Right lobe of liver (tissue), 4 donors: ENCODE measurements around the gene MICALL1.

Experiments
- CTCF ChIP-seq, 4 donors: fragments of 200-600 bp in 3 of 4; fragments of 450-650 bp in 1 of 4; IDR thresholded peaks; one replicate each; pipeline versions ENCODE4 v1.5.1 to v1.8.0; 2016 to 2022; ENCODE audit warnings: antibody characterized with exemption in 4 of 4, mild to moderate bottlenecking in 2 of 4
- POLR2A ChIP-seq: fragments of 450-650 bp; IDR thresholded peaks from one replicate; pipeline ENCODE4 v1.6.1; 2017; ENCODE audit warnings: antibody characterized with exemption, mild to moderate bottlenecking
- donor health status: DM: no; HTN: no; CAD: no.
- donor health status: DM: no; HTN: no; CAD: no.
- donor health status: DM: no; HTN: yes; CAD: no.

- no peak for TF ChIP-seq CTCF (IDR thresholded peaks at IDR 0.05)
- no peak for TF ChIP-seq POLR2A
Measured at GRCh38 chr22:37989146-37990045, 83.3 kb downstream of the MICALL1 start.
